Ramos (cell line): ENCODE measurements around the gene PTPN18.
"Not testable (repeated sequence)": the region's sequence is repeated elsewhere in the genome, so short reads cannot be mapped to it uniquely, and the experiment has no call there.

Experiments
- in situ Hi-C: fragments of 300-500 bp; cut with MboI; formaldehyde crosslinking; loops from one replicate; pipeline ENCODE4 v1.14.3; 2022; ENCODE audit warnings: low sequenced_read_pairs; ENCODE audit not compliant: unreplicated experiment

The PTPN18 gene

DNA sequence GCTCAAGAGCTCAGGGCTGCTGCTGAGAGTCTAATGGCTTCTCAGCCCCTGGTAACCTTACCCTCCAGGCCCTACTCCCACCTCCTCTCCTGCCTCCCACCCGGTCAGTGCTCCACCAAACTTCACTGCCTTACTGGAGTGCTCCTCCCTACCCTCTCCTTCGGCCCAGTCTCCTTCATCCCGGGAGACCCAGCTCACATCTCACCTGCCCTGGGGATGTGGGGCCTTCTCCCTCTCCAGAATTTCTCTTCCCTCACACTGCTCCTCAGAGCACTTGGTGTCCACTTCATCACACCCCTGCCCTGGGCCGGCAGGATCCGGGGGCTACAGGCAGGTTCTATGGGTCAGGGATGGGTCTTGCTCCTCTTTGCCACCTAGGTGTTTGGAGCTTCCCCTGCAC is 21.6 kb downstream of the PTPN18 start:
- in situ Hi-C loops: no loop called here

GRCh38 chr2:130378206-130378897 is 22.5 kb downstream of the PTPN18 start:
- in situ Hi-C loops: no loop called here

GRCh38 chr2:130378898-130379214 is 23.0 kb downstream of the PTPN18 start:
- in situ Hi-C loops: no loop called here

GRCh38 chr2:130380096-130380934 is 24.5 kb downstream of the PTPN18 start:
- in situ Hi-C loops: no loop called here

DNA sequence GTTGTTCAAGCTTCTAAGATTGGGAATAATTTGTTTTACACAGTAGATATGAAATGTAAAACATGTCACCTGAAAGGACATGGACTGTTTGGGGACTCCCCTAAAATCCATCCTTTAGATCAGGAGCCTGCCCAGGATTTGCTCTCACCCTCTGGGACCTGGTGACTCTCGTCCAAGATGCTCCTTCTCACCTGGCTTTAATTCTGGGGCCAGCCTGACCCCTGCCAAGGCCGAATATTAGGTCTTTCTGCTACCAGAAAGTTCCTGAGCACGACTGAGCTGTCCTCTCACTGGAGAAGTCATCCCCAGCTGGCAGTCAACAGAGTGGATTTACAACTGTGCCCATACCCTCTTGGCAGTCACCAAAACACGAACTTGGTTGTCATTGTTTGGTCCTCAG is 25.3 kb downstream of the PTPN18 start:
- in situ Hi-C loops: no loop called here

DNA sequence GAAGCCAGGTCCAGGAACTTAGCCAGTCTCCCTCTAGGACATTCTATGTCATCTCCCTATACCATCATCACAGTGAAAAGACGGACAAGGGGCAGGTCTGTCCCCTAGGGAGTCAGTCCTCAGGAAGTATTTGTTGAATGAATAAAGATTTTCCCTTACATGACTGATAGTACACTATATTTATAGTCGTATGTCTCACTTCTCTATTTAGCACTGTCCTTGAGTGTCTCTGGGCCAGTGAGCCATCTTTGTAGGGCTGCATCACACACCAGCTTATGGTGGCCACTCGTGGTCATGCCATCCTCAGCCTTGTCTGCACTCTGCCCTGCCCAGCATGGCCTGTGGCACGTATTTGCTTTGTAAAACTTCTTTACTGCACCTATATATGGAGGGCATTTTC is 25.8 kb downstream of the PTPN18 start:
- in situ Hi-C loops: no loop called here

GRCh38 chr2:130382313-130382917 is 26.6 kb downstream of the PTPN18 start:
- in situ Hi-C loops: no loop called here

DNA sequence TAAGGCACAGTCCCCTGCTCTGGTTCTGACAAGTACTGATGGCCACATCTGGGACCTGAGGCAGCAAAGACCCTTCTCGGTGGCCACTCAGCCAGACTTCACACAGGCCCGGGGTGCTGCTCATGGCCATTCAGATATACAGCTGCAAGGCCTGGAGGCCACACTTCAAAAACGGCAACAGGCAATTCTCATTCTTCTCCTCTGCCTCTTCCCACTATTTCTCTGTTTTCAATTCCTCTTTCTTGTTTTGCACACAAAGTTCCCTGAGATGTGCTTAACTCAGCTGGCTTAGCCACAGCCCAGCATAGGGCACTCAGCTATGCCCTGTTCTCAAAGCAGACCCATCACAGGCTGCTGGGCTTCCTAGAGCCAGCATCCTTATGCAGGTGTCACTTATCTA is 29.9 kb downstream of the PTPN18 start:
- in situ Hi-C loops: loop anchor here (5.0 kb wide), 1 partner anchor 38 kb away; no protein-coding TSS in a partner anchor

DNA sequence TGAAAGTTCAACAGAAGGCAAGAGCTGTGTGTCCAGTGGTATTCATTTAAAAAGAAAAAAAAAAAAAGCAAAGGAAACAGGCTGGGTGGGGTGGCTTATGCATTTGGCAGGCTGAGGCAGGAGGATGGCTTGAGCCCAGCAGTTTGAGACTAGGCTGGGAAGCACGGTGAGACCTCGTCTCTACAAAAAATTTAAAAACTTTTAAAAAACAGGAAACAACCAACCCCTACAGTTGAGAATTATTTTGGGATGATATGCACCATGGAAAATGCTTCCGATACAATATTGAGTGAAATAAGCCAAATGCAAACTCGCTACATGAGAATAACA is 31.2 kb downstream of the PTPN18 start:
- in situ Hi-C loops: loop anchor here (5.0 kb wide), 1 partner anchor 40 kb away; no protein-coding TSS in a partner anchor

DNA sequence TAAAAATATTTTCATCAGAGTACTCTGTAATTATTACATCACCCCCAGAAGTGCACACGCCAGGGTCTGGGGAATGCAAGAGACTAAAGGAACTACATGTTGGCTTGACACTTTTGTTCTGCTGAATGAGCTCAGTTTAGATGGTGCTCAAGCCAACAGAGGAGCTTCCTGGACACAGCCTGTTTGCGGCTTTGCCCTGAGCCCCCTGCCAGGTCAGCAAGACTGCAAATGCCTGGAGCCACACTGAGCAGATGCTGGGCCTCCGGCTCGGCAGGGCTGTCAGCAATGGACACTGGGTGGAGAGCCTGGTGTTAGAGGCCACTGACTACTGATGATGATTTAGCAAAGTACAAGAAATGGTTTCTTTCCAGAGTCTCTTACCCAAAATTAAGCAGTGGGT is 31.9 kb downstream of the PTPN18 start:
- in situ Hi-C loops: loop anchor here (5.0 kb wide), 1 partner anchor 41 kb away; no protein-coding TSS in a partner anchor

GRCh38 chr2:130388221-130388907 is 32.5 kb downstream of the PTPN18 start:
- in situ Hi-C loops: loop anchor here (5.0 kb wide), 1 partner anchor 41 kb away; no protein-coding TSS in a partner anchor

DNA sequence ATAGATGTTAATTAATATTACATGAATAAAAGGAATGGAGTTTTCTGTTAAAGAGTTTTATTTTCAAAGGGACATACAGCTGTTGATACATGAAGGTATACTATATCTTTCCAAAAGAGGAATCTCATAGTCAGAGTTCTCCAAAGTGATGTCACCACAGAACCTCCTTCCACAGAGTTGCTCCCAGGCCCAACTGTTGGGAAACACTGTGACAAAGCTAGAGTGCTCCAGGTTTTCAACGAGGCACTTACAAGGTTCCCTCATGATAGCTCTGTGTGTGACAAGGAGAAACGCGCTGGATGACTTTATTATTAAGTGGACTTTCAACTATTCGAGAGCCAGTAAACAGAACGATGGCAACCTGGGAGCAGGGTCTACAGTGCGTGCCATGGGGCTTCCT is 33.5 kb downstream of the PTPN18 start:
- in situ Hi-C loops: loop anchor here (5.0 kb wide), 1 partner anchor 42 kb away; no protein-coding TSS in a partner anchor

DNA sequence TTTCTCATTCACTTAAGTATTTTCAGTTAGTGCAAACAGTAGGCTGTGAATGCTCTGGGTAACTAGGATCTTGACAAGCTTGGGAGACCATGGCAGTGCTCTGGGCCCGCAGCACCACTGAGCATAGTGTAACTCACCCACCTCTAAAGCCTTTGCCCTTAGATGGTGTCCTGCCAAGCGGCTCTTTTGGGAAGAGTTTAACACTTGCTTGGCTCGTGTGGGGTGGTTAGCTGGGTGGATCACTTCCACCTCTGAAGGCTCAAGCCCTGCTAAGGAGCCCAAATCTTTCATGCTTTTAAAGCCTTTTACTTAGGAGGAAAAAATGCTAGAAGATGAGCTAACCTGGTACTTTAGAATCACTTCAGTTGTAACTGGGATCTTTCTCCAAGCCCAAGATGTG is 33.9 kb downstream of the PTPN18 start:
- in situ Hi-C loops: loop anchor here (5.0 kb wide), 1 partner anchor 42 kb away; no protein-coding TSS in a partner anchor

DNA sequence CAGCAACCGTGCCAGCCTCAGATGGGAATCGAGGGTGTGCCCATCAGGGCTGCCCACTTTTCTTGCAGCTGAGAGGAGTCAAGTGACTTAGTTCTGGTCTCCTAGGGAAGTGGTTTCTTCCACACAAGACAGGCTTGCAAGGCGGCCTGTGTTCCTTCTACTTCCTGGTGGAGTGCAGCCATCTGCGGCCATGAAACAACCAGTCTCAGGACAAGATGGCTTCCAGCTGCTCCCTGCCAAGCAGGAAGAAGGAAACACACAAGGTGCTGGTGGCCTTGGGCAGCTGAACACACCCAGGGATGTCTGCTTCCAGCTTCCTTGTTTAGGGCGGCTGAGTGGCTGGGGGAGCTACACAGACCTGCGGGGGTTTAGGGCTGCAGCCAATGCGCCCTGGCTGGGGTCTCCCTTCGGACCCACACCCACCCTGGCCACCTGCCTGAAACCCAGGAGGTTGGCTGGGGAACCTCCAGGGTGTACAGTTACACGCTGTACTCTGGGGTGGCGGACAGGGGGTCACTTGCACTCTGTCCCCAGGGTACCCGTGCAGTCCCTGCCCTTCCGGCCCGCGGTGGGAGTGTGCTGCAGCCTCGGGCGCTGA is 34.7 kb downstream of the PTPN18 start:
- in situ Hi-C loops: no loop called here

- in situ Hi-C loops: no loop called here
Observed at GRCh38 chr2:130391058-130391871, 35.4 kb downstream of the PTPN18 start.

DNA sequence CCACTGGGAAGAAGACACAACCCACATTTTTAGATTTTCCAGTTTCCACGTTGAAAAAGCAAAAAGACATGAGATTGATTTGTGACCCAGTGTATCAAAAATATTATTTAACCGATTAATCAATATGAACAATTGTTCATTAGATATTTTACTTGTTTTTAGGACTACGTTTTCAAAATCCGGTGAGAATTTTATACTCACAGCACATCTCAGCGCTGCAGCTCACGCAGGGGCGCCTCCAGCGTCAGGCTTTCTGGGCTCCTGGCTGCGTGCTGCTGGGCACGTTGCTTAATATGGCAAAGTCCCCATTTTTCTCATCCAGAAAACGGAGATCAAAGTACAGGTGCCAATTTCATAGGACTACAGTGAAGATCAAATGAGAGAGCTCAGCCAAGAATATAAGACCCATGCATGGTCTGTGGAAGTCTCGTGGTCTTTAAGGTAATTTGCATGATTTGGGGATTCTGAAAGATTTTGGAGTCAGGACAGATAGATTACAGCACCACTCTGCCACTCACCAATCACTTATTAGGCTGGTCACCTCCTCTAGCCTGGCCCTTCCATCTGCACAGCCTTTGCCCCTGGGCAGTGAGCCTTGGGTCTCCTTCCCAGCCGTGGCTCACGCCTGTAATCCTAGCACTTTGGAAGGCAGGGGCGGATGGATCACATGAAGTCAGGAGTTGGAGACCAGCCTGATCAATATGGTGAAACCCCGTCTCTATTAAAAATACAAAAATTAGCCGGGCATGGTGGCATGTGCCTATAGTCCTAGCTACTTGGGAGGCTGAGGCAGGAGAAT is 36.2 kb downstream of the PTPN18 start:
- in situ Hi-C loops: no loop called here

DNA sequence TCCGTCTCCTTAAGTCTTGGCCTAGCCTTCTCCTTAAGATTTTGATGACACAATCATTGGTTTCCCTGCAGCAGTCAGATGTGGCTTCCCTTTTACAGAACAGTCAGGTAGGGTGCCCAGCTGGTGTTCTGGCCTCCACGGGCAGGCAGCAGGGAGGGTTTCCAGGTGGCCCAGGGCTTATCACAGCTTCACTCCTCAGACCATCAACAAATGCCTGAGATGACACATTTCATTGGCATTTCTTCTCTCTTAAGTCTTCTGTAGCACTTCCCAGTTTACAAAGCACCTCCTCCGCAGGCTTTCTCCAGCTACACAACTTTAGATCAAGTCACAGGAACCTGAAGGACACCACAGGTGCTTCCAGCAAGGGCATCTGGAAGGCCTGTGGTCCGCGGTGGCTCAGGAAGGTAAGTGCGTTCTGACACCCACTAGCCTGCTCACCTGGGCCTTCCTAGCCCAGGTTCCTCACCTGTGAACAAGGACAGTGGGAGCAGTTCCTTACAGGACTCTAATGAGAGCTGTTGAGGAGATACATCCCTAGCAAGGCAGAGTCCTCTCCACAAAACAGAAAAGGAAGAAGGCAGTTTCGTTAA is 37.6 kb downstream of the PTPN18 start:
- in situ Hi-C loops: no loop called here

DNA sequence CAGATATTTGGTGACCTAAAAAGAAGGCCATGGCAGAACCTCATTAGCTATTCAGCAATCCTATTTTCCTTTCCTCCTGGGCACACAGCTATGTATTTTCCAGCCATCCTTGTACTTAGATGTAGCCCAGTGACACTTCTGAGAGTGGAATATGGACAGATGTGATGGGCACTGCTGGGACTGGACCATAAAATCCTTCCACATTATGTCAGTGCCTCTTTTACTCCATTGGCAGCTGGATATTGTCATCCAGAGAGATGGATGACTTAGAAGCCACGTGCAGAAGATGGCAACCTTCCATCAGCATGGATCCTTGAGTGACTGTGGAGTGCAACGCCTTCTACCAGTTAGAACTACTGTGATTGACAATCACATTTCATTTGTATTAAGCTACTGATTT is 50.4 kb downstream of the PTPN18 start:
- in situ Hi-C loops: not testable (repeated sequence)
